Upper lobe of left lung (tissue), 6 donors: ENCODE results near the gene NCAPD3. TPM values are rescaled to one million over a fixed set of nuclear protein-coding genes. Genes with fewer than 3 reads are reported as not detected.

Experiments
- ATAC-seq, 2 donors: fragments of 200-7000 bp; cut with Tn5 transposase; one replicate each; pipeline ENCODE4 v1.9.1; 2022; ENCODE audit warnings: mild to moderate bottlenecking in 2 of 2, moderate library complexity in 2 of 2; ENCODE audit not compliant: low FRiP score in 2 of 2
- DNase-seq, 2 donors: peaks; one replicate each; pipeline ENCODE4 v3.0.0-alpha.2; 2019 to 2020
- H3K27ac ChIP-seq, 4 donors: fragments of 200-600 bp; sonication (generic); one replicate each; pipeline ENCODE4 v1.5.1; 2016 to 2019
- H3K27me3 ChIP-seq, 4 donors: fragments of 200-600 bp; sonication (generic); one replicate each; pipeline ENCODE4 v1.5.1; 2017 to 2019
- H3K36me3 ChIP-seq, 4 donors: fragments of 200-600 bp; sonication (generic); one replicate each; pipeline ENCODE4 v1.5.1; 2016 to 2019
- H3K4me1 ChIP-seq, 4 donors: fragments of 200-600 bp; sonication (generic); one replicate each; pipeline ENCODE4 v1.5.1; 2018 to 2019
- H3K4me3 ChIP-seq, 4 donors: fragments of 200-600 bp; sonication (generic); one replicate each; pipeline ENCODE4 v1.5.1; 2017 to 2019; ENCODE audit warnings: mild to moderate bottlenecking in 2 of 4, moderate library complexity in 1 of 4
- H3K9me3 ChIP-seq, 4 donors: fragments of 200-600 bp; sonication (generic); one replicate each; pipeline ENCODE4 v1.5.1; 2018 to 2019
- EP300 ChIP-seq, 4 donors: sonication (generic); formaldehyde crosslinking; IDR thresholded peaks; one replicate each; pipeline ENCODE4 v1.5.1; 2017; ENCODE audit warnings: antibody characterized with exemption in 4 of 4, control low read depth in 2 of 4
- POLR2A ChIP-seq, 4 donors: fragments of 450-650 bp; IDR thresholded peaks; one replicate each; pipeline ENCODE4 v1.5.1; 2016 to 2017; ENCODE audit warnings: antibody characterized with exemption in 4 of 4, mild to moderate bottlenecking in 2 of 4
- POLR2AphosphoS5 ChIP-seq, 2 donors: sonication (generic); formaldehyde crosslinking; IDR thresholded peaks; one replicate each; pipeline ENCODE4 v1.5.1; 2017; ENCODE audit warnings: antibody characterized with exemption in 2 of 2
- WGBS, 2 donors: methylation state at CpG; one replicate each; pipeline ENCODE4 v1.1.5; 2017 to 2018; 5-methylcytosine and 5-hydroxymethylcytosine counted together
- total RNA-seq, 6 donors: library from RNA; depleted of rRNA in 4 of 6; stranded (reverse); fragments of >200 nt in 4 of 6; gene quantifications; one replicate each; pipeline versions ENCODE4 v1.1.0 to v1.2.1, GENCODE V29; 2016 to 2021
- TF ChIP-seq, protein P1 (sequence below), 6 experiments: fragments of 450-650 bp in 4 of 6; fragments of 200-600 bp in 2 of 6; sonication (generic) in 2 of 6; IDR thresholded peaks; one replicate each; pipeline ENCODE4 v1.5.1; 2016 to 2019; ENCODE audit warnings: antibody characterized with exemption in 6 of 6
- donor health status: DM: no; HTN: no; CAD: no; lungs with moderate emphysema.
- donor health status: DM: no; HTN: yes; CAD: no; lungs with severe emphysema.

NCAPD3 gene
- total RNA-seq, 6 donors from 2014 or later: 9.9 to 32.5 (median 15.8) TPM

GRCh38 chr11:134246678-134247077 lies 22.9 kb upstream of the NCAPD3 start:
- no peak for TF ChIP-seq POLR2AphosphoS5 (IDR thresholded peaks at IDR 0.05)
- no peak for TF ChIP-seq EP300 (IDR thresholded peaks at IDR 0.05)
- Histone ChIP-seq H3K27ac (no peak overlapping the region), H3K36me3 (peaks cover 8 to 95% (median 64%) of the 10 kb centered on the region in 4 donors), H3K4me3 (no peak overlapping the region), H3K27me3 (no peaks in the 10 kb centered on the region), H3K9me3 (no peaks in the 10 kb centered on the region), H3K4me1 (peaks cover 0 to 2% (median 0%) of the 10 kb centered on the region in 4 donors)
- 78 to 96% methylated on average over 4 of the region's 4 CpGs for WGBS, 2 donors
- ATAC-seq (no peak), DNase-seq (no peak)

DNA sequence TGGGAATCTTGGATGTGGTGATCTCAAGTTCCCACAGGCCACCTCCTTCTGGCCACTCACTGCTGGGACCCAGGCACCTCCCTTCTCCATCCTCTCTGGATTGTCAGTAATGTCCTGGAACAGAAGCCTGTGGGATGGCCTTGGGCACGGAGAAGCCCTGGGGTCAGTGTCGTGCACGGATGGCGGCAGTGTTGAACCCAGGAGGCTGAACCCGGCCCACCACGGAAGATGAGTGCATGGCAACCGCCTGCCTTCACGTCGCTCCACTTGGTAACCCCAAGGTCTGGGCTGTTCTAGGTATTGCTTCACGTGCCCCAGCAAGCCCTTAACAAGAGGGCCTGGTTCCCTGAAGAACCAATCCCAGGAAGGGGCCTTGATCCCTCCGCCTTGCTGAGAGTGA lies 22.3 kb upstream of the NCAPD3 start:
- no peak for DNase-seq
- ATAC-seq: no peak
- H3K27ac ChIP-seq: no peak overlapping the region
- H3K4me1 ChIP-seq: no peaks in the 10 kb centered on the region
- 85 to 95% methylated on average over 9 to 11 of the region's 11 CpGs for WGBS, 2 donors
- no peaks in the 10 kb centered on the region for H3K9me3 ChIP-seq
- H3K27me3 ChIP-seq: no peaks in the 10 kb centered on the region
- TF ChIP-seq POLR2A (IDR thresholded peaks at IDR 0.05): no peak
- TF ChIP-seq, protein P1, sequence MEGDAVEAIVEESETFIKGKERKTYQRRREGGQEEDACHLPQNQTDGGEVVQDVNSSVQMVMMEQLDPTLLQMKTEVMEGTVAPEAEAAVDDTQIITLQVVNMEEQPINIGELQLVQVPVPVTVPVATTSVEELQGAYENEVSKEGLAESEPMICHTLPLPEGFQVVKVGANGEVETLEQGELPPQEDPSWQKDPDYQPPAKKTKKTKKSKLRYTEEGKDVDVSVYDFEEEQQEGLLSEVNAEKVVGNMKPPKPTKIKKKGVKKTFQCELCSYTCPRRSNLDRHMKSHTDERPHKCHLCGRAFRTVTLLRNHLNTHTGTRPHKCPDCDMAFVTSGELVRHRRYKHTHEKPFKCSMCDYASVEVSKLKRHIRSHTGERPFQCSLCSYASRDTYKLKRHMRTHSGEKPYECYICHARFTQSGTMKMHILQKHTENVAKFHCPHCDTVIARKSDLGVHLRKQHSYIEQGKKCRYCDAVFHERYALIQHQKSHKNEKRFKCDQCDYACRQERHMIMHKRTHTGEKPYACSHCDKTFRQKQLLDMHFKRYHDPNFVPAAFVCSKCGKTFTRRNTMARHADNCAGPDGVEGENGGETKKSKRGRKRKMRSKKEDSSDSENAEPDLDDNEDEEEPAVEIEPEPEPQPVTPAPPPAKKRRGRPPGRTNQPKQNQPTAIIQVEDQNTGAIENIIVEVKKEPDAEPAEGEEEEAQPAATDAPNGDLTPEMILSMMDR (IDR thresholded peaks at IDR 0.05): no peak
- no peak for TF ChIP-seq POLR2AphosphoS5 (IDR thresholded peaks at IDR 0.05)
- TF ChIP-seq EP300 (IDR thresholded peaks at IDR 0.05): no peak
- peaks cover 8 to 99% (median 68%) of the 10 kb centered on the region in 4 donors for H3K36me3 ChIP-seq
- H3K4me3 ChIP-seq: no peak overlapping the region

DNA sequence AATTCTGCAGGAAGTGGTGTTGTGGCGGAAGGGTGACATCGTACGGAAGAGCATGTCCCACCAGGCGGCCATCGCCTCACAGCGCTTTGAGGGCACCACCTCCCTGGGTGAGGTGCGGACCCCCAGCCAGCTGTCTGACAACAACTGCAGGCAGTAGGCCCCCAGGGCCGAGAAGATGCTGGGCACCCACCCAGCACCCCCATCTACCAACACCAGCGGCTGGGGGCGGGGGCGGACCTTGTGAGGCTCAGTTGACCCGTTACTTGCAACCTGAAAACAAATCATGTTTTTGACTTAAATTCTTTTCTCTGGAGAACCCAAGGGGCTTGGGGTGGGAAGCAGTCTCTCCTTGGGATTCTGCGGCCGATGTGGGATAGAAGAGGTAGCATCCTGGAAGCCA lies 21.7 kb upstream of the NCAPD3 start:
- Histone ChIP-seq H3K36me3 (peaks cover 8 to 99% (median 70%) of the 10 kb centered on the region in 4 donors), H3K4me3 (no peak overlapping the region), H3K4me1 (no peaks in the 10 kb centered on the region), H3K27me3 (no peaks in the 10 kb centered on the region), H3K27ac (no peak overlapping the region), H3K9me3 (no peaks in the 10 kb centered on the region)
- DNase-seq (peak in 1 of 2 donors; percentile 71), ATAC-seq (no peak)
- no peak for TF ChIP-seq POLR2A (IDR thresholded peaks at IDR 0.05)
- WGBS, 2 donors: 91 to 94% methylated on average over 14 of the region's 14 CpGs

GRCh38 chr11:134244593-134244992 lies 20.8 kb upstream of the NCAPD3 start:
- H3K27ac ChIP-seq: no peak overlapping the region
- no peak overlapping the region for H3K4me3 ChIP-seq
- H3K9me3 ChIP-seq: no peaks in the 10 kb centered on the region
- no peak for TF ChIP-seq POLR2AphosphoS5 (IDR thresholded peaks at IDR 0.05)
- TF ChIP-seq, protein P1 (IDR thresholded peaks at IDR 0.05): peak in 4 of 6 experiments; percentile 10 to 48 (median 26)
- H3K36me3 ChIP-seq: peaks cover 8 to 100% (median 73%) of the 10 kb centered on the region in 4 donors
- H3K4me1 ChIP-seq: no peaks in the 10 kb centered on the region
- no peaks in the 10 kb centered on the region for H3K27me3 ChIP-seq
- 51 to 63% methylated on average over 4 to 7 of the region's 7 CpGs for WGBS, 2 donors
- ATAC-seq (no peak), DNase-seq (no peak)

GRCh38 chr11:134243913-134244312 lies 20.1 kb upstream of the NCAPD3 start:
- WGBS, 2 donors: 93 to 94% methylated on average over 4 of the region's 4 CpGs
- no peak overlapping the region for H3K27ac ChIP-seq
- DNase-seq (no peak), ATAC-seq (no peak)
- H3K4me3 ChIP-seq: no peak overlapping the region
- no peaks in the 10 kb centered on the region for H3K4me1 ChIP-seq
- peaks cover 8 to 100% (median 73%) of the 10 kb centered on the region in 4 donors for H3K36me3 ChIP-seq
- TF ChIP-seq POLR2AphosphoS5 (IDR thresholded peaks at IDR 0.05) (no peak), EP300 (IDR thresholded peaks at IDR 0.05) (no peak), POLR2A (IDR thresholded peaks at IDR 0.05) (no peak)
- TF ChIP-seq, protein P1 (IDR thresholded peaks at IDR 0.05): no peak
- H3K27me3 ChIP-seq: no peaks in the 10 kb centered on the region
- no peaks in the 10 kb centered on the region for H3K9me3 ChIP-seq

GRCh38 chr11:134242376-134242775 lies 18.6 kb upstream of the NCAPD3 start:
- WGBS, 2 donors: 87 to 93% methylated on average over 9 of the region's 9 CpGs
- Histone ChIP-seq H3K9me3 (no peaks in the 10 kb centered on the region), H3K4me1 (no peaks in the 10 kb centered on the region), H3K27ac (no peak overlapping the region), H3K36me3 (peaks cover 4 to 98% (median 61%) of the 10 kb centered on the region in 4 donors), H3K27me3 (no peaks in the 10 kb centered on the region), H3K4me3 (no peak overlapping the region)
- ATAC-seq: no peak
- DNase-seq: no peak
- TF ChIP-seq EP300 (IDR thresholded peaks at IDR 0.05): no peak
- TF ChIP-seq POLR2A (IDR thresholded peaks at IDR 0.05): no peak
- TF ChIP-seq POLR2AphosphoS5 (IDR thresholded peaks at IDR 0.05): no peak
- TF ChIP-seq, protein P1 (IDR thresholded peaks at IDR 0.05): no peak
